Adipose tissue (tissue), 3 donors: ENCODE results near the gene METTL18. TPM values are rescaled to one million over a fixed set of nuclear protein-coding genes. Genes with fewer than 3 reads are reported as not detected.

Source experiments
- H3K27ac ChIP-seq: one replicate; pipeline ENCODE4 v1.5.1; 2013; ENCODE audit warnings: low read depth, low read length
- whole genome bisulfite sequencing, 3 donors: extraction: QIAGEN DNeasy Blood & Tissue Kit; methylation state at CpG; one replicate each; pipeline ENCODE4 v1.1.7; 2013; 5-methylcytosine and 5-hydroxymethylcytosine counted together
- polyA plus RNA-seq, 3 donors: library from polyadenylated mRNA; stranded (reverse); fragments of 200-250 nt; gene quantifications; one replicate each; pipeline ENCODE4 v1.2.3, GENCODE V29; 2013
- donor health status: healthy with polysubstance abuse.
- donor health status: Bipolar disorder and iron deficiency.
- donor health status: healthy.

Gene METTL18
- polyA plus RNA-seq, 3 donors = 3.9 to 5.3 (median 4.2) TPM

DNA sequence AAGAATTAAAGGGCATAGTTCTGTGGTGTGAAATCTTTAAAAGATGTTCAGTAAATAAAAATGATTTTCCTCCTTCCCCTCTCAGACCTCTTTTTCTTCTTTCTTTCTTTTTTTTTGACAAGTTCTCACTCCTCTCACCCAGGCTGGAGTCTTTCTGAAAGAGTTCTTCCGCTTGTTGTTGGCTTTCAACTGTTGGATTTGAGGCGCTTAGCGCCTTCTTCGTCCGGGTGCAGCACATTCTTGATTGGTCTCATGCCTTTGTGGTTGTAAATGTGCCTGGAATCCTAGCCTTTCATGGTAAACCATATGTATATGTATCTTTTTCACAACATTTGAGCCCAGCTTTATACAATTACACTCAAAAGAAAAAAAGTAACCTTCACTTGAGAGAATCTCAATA lies 980 bp upstream of the METTL18 start:
- WGBS, 3 donors = 16 to 20% (median 17%) methylated on average over 5 of the region's 5 CpGs
- no peak overlapping the region for H3K27ac ChIP-seq

DNA sequence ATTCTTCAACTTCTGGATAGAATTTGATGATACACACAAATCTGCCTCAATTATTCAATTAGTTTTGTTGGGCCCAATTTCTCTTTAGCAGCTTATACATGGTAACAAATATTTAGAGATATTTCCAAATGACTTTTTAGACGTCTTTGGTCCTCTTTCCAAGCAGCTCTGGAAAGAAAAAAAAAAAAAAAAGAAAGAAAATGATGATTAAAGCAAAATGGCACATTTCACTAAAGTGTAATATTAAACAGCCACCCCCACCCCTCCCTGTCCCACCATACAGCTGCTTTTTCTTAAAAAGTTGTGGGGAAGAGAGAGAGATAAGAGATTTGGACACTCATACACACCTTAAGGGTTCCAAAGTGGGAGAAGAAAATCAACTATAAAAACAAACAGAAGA lies 977 bp downstream of the METTL18 start:
- WGBS, 3 donors = 43 to 57% (median 50%) methylated on average over 1 of the region's 1 CpG
- no peak overlapping the region for H3K27ac ChIP-seq

DNA sequence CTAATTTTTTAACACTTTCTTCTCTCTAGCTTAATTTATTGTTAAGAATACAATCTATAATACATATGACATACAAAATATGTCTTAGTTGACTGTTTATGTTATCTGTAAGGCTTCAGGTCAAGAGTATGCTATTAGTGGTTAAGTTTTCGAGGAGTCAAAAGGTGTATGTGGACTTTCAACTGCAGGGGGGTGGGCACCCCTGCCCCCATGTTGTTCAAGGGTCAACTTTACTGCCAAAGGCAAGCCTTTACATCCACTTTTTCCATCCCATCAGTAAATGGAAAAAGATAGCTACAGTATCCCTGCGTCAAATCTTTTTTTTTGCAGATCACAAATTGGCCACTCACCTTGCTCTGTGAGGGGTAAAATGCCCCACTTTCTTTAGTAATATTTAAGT lies 6.3 kb downstream of the METTL18 start:
- WGBS, 3 donors = 69 to 81% (median 79%) methylated on average over 2 of the region's 2 CpGs

DNA sequence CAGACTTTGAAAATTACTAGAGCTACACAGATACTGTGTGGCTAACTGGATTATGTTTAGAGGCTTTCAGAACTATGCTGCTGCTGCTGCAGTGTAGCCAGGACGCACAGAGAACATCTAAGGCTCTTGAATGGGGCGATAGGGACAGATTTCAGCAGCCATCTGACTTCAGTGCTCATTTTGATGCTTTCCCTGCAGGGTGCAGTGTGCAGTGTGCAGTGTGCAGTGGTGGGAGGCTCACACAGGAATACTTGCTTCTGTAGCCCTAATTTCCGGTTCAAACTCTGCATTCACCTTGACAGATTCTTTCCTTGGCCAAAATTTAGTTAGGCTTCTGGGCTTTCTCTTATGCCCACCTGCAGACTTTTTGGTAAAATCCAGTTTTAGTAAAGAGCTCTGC lies 7.7 kb downstream of the METTL18 start:
- 60 to 88% (median 75%) methylated on average over 3 of the region's 3 CpGs for WGBS, 3 donors
- no peak overlapping the region for H3K27ac ChIP-seq

More for the DNA sequence above, 6.3 kb downstream of the METTL18 start:
- H3K27ac ChIP-seq = no peak overlapping the region

DNA sequence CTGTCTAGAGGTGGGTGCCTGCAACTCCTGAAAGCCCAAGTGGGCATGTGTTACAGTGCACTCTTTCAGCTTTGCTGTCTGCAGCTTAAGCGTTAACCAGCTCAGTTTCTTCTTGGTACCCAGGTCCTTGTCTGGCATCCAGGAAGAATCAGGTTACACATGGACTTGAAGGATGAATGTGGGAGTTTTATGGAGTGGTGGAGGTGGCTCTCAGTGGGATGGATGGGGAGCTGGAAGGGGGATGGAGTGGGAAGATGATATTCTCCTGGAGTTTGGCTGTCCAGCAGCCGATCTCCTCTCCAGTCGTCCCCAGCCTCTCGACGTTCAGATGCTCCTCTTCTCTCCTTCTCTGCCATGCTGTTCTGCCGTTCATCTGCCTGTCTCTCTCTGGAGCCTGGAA lies 9.4 kb downstream of the METTL18 start:
- 82 to 95% (median 83%) methylated on average over 6 of the region's 6 CpGs for WGBS, 3 donors
- H3K27ac ChIP-seq = no peak overlapping the region

DNA sequence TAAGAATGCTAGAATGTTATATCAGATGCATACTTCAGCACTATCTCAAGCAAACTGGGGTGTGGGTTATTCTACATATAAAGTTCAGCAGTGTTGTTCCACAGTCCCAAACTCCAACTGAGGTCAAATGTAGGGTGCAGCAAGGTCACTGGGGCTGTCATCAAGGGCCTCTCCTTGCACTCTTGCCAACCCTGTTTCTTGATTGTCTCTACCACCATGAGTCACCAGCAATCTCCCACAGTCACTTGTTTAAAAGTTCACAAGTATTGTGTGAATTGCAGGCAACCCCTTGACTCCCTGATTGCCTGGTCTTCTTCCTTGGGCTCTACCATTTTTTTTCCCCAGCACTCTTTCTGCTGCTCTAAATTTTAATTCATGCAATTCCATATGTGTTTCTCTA lies 10.6 kb downstream of the METTL18 start:
- H3K27ac ChIP-seq = no peak overlapping the region

DNA sequence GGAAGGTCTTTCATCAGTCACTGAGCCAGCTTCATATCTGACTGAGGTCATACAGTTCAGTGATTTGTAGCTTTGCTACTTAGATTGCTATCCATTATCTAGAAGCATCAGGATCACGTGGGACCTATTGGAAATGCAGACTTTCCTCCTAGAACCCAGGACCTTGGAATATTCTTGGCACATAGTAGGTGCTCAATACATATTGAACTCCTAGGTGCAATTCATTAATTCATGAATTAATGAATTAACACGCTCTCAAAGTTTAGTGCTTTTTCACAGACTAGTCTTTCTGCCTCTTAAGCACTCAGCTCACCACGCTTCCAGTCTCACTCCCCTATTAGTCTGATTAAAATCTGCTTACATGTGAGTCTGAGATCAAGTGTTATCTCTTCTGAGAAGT lies 12.1 kb downstream of the METTL18 start:
- 74 to 87% (median 77%) methylated on average over 3 of the region's 3 CpGs for WGBS, 3 donors

DNA sequence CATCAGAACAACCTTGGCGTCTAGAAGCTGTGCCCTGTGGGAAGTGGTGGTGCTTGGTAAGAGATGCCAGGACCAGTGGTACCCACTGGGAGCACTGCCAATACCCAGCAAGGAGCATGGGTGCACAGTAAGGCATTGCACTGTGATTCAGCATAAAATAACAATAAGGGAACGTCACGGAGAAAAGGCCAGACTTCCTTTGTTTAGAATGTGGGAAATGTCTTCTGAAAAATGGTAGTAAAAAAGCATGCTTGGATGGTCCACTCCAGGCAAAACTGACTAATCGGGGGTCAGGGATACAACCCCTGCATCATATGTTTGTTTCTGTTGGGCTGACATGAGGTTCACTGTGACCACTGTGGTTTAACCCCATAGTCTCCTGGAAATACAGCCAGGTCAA lies 14.7 kb downstream of the METTL18 start:
- H3K27ac ChIP-seq = no peak overlapping the region
- WGBS, 3 donors = 30 to 52% (median 32%) methylated on average over 4 of the region's 4 CpGs

More for the DNA sequence above, 12.1 kb downstream of the METTL18 start:
- H3K27ac ChIP-seq = no peak overlapping the region

DNA sequence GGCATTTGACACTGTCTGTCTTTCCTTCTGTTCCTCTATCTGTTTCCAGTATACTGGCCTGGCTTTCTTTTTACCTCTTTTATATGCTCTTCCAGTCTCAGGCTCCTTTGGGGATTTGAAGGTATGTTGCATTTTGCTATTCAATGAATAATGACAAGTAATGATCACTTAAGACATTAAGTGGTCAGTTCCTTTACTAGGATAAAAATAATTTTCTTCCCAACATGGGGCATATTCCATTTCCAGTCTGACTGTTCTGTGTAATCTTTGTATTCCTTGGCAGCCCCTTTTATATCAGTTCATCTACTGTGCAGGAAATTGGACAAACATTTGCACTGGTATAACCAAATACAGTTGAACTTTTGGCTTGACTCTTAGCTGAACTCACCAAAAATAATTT lies 15.6 kb downstream of the METTL18 start:
- H3K27ac ChIP-seq = no peak overlapping the region

DNA sequence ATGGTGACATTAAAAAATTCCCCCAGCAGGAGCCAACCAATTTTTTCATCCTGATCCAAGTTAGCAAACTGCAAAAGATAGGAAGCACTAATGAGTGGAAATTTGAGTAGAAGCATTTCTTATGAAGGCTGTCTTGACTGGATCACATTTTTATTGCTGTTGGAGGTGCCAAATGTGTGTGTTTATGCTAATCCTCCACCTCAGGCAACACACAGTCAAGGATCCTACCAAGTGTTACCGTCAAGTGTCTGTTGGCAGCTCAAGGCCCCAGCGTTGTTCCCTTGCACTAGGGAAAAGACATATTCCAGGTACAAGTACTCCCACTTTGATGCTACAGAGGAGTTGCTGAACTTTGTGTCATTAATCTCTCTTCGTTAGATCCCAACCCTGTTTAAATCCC lies 18.3 kb downstream of the METTL18 start:
- H3K27ac ChIP-seq = no peak overlapping the region
- WGBS, 3 donors = 42 to 67% (median 64%) methylated on average over 3 of the region's 3 CpGs

DNA sequence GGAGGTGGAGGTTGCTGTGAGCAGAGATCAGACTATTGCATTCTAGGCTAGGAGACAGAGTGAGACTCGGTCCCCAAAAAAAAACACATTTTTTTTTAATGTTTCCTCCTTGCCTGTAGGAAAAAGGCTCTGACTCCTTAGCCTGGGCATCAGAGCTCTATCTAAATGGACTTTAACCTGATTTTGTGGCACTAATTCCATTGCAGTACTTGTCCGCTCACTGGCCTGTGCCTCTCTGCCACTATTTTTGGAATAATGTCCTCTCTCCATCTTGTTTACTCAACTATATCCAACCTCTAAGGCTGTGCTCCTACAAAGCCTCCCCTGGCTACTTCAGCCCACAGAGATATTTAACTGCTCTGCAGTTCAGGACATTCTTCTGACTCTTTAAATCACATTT lies 26.5 kb downstream of the METTL18 start:
- 83 to 92% (median 92%) methylated on average over 2 of the region's 2 CpGs for WGBS, 3 donors
- no peak overlapping the region for H3K27ac ChIP-seq

DNA sequence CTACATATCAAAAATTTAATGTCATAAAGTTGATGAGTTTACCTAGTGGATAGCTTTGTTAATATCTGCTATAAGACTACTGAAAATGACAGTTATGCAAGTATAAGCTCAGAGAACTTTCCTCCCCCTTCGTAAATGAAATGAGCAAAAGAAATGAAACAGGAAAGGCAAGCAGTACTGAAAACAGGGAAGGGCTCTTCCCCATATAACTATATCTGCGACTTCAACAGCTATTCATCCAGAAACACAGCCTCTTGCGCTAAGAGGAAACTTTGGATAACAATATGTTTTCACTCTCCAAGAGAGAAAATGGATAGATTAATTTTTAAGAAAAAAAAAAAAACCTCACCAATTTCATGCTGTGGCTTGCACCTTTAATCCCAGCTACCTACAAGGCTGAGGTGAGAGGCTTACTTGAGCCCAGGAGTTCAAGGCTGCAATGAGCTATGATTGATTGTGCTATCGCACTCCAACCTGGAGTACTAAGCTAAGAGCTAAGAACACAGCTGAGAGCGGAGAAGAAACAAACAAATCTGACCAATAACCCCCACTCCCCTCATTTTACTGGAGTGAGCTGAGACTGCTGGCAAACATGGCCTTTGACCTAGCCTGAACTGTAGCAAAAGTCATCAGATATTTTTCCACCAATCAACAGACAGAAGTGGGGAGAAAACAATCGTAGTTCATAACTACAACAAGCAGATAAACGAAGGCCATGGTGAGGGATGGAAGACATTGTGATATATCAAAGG lies 29.0 kb downstream of the METTL18 start:
- H3K27ac ChIP-seq = no peak overlapping the region
- WGBS, 3 donors = 44 to 72% (median 66%) methylated on average over 7 of the region's 7 CpGs

DNA sequence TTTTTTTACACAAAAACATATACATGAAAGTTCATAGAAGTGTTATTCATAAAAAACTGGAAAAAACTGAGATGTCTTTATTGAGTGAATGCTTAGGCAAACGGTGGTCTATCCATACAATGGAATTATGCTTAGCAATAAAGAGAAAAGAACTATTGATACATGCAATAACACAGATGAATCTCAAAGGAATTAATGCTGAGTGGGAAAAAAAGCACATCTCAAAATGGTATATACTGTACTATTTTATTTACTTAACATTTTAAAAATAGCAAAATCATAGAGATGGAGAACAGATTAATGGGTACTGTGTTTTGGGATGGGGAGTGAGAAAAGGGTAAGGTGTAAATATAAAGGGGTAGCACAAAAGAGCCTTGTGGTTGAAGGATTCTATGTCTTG lies 29.8 kb downstream of the METTL18 start:
- H3K27ac ChIP-seq = no peak overlapping the region
- WGBS, 3 donors = 56 to 74% (median 73%) methylated on average over 1 of the region's 1 CpG

DNA sequence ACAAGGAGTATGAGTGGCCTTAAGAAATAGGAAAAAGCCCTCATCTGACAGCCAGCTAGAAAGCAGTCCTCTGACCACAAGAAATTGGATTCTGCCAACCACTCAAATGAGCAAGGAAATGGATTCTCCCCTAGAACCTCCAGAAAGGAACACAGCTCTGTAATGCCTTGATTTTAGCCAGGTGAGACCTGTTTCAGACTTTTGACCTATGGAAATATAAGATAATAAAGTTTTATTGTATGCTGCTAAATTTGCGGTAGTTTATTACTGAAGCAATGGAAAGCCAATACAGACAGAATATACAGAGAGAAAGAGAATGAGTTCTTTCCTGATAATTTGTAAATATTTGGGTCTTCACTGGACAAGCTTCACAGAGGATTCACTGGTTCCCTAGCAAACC lies 32.0 kb downstream of the METTL18 start:
- 91 to 97% (median 96%) methylated on average over 1 of the region's 1 CpG for WGBS, 3 donors
- H3K27ac ChIP-seq = no peak overlapping the region

DNA sequence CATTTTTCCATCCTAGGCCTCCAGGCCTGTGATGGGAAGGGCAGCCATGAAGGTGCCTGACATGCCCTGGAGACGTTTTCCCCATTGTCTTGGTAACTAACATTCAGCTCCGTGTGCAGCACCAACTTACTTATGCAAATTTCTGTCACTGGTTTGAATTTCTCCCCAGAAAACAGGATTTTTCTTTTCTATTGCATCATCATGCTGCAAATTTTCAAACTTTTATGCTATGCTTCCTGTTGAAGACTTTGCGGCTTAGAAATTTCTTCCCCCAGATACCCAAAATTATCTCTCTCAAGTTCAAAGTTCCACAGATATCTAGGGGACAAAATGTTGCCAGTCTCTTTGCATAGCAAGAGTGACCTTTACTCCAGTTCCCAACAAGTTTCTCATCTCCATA lies 35.7 kb downstream of the METTL18 start:
- no peak overlapping the region for H3K27ac ChIP-seq
- whole genome bisulfite sequencing, 3 donors = 81 to 86% (median 85%) methylated on average over 3 of the region's 3 CpGs

DNA sequence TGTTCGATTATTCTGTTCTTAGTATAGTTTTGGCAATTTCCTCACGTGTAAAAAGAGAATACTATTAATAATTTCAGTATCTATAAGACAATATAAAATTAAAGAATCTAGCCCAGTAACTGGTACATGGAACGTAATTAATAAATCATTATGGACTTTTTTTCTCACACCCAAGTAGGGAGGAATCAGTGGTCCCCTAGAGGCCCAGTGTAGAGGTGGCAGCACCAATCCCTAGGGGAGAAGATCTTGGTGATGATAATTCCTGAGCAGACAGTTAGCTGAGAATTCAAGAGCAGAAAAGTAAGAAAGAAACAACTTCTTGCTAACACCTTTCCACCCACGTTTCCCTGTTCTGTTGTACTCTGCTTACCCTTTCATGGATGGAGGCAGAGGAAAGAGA lies 41.2 kb downstream of the METTL18 start:
- 61 to 78% (median 69%) methylated on average over 4 of the region's 4 CpGs for WGBS, 3 donors
- H3K27ac ChIP-seq = no peak overlapping the region

DNA sequence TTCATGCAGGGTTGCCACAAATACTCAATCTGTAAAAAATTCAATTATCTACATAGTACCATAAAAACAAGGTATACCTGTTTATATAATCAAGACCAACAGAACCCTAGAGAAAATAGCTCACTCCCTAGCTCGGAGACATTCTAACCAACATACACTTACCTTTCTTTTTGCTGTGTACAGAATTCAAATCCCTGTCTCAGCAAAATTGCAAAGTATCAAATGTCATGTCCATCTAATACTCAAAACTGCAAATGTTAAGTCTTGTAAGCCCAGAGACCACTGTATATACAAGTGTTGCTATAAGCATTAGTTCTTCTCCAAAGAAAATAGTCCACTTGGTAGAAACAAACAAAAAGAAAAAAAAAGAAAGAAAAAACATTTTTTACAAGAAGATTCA lies 44.7 kb downstream of the METTL18 start:
- H3K27ac ChIP-seq = no peak overlapping the region
- 67 to 87% (median 80%) methylated on average over 1 of the region's 1 CpG for WGBS, 3 donors

DNA sequence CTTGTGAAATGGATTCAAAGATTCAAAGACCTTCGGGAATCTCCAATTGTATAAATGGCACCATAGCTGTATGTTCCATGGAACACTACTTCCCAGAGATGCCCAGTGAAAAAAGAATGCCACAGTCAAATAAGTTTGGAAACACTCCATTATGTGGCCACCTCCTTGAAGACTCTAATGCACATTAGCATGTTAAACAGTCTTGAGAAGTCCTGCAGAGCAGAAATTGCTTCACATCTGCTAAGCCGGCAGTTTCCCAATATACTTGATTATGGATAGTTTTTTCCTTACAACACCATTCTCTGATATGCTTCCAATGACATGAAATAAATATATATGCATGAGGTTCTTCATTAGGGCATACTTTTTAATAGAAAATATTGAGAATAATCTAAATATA lies 48.2 kb downstream of the METTL18 start:
- no peak overlapping the region for H3K27ac ChIP-seq
- 83 to 86% (median 86%) methylated on average over 2 of the region's 2 CpGs for WGBS, 3 donors

DNA sequence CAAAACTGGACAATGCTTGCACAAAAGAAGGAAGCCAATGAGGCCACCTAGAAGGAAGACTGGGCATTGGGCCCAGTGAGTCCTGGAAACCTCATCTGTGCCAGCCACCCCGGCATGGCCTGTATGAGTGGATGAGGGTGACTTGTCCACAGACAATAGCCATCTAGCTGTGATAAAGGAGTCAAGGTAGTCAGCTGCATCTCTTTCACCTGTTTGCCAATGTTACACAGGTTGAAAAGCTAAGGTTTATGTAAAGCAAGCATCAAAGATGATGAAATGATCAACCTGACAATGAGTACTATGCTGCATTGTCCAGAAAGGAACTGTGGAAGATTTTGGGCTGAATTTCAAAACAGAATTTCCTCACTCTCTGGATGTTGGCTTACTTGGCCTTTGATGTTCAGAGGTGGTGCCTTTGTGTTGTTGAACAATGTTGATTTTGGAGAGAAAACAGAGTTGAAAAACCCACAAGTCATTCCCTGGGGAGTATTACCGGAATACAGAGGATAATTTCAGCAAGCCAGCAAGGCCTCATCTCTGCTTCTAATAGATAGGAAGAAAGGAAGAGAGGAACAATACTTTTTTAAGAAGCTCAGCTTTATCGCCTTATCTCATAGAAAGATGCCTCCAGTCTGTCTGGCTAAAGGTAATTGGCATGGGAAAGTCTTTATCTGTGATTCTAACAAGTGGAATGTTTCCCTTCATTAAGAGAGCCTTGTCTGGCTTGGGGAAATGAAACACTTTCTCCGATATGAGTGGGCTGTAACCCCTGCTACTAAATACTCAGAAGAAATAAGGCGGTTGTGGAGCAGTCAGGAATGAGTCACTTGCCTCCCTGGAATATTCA lies 49.5 kb downstream of the METTL18 start:
- WGBS, 3 donors = 52 to 56% (median 55%) methylated on average over 5 of the region's 5 CpGs
- H3K27ac ChIP-seq = no peak overlapping the region
